Measurements from ENCODE around the gene IBA57. TPM values are rescaled to one million over a fixed set of nuclear protein-coding genes. Genes with fewer than 3 reads are reported as not detected.

The IBA57 gene
- total RNA-seq, 5 donors from 2014 or later (not counting 1 experiment from before 2014, with no cell fraction given): 10.6 to 18.3 (median 12.6) TPM

DNA sequence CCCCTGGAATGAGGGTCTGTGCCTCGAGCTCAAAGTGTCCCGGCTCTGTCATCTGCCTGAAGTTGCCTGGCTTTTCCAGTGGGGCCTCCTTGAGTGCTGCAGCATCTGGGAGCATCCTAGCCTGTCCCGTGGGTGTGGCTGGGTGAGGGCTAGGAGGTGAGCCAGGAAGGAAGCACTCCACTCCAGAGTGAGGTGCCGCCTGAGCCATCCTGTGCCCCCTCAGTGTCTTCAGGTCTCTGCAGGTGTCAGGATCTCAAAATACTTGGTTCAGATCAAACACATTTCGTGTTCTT, 11.5 kb downstream of the IBA57 start:
- no peak overlapping the region for H3K27ac Mint-ChIP-seq
- H3K4me1 Mint-ChIP-seq: peaks cover 4 to 10% (median 9%) of the 10 kb centered on the region in 3 donors
- Histone ChIP-seq H3K27ac (ENCODE audit: low read length) (no peak overlapping the region), H3K4me1 (ENCODE audit: control insufficient read depth in 1 of 2, extremely low read depth in 1 of 2, insufficient read depth in 2 of 2, low read length in 2 of 2) (peaks cover 0 to 15% of the 10 kb centered on the region in 2 experiments), H3K27me3 (replicated peaks in 1 of 2; ENCODE audit: control insufficient read depth in 2 of 2, extremely low read depth in 1 of 2, insufficient read depth in 2 of 2, low read length in 1 of 2) (no peaks in the 10 kb centered on the region), H3K4me3 (ENCODE audit: control insufficient read depth in 1 of 2, extremely low read depth in 1 of 2, low read length in 1 of 2) (no peak overlapping the region), H3K9me3 (no peaks in the 10 kb centered on the region), H3K36me3 (ENCODE audit: control insufficient read depth in 2 of 2, extremely low read depth in 1 of 2, insufficient read depth in 1 of 2, low read length in 1 of 2) (peaks cover 4 to 24% of the 10 kb centered on the region in 2 donors)
- no peak for ATAC-seq (replicated peaks in 1 of 4)
- CTCF ChIA-PET: interaction anchor here in 1 of 2 donors (0.6 kb wide), 1 partner anchor 411 kb away, joined by 3 read pairs; no protein-coding TSS in a partner anchor
- H3K27me3 Mint-ChIP-seq: no peaks in the 10 kb centered on the region
- 93% methylated on average over 2 of the region's 5 CpGs for WGBS (ENCODE audit: insufficient coverage)
- no peaks in the 10 kb centered on the region for H3K36me3 Mint-ChIP-seq
- peak in 1 of 35 experiments; percentile 20 for DNase-seq
- H3K9me3 Mint-ChIP-seq: no peaks in the 10 kb centered on the region
- POLR2A ChIA-PET: no interaction called here
- H3K4me3 Mint-ChIP-seq: no peak overlapping the region

DNA sequence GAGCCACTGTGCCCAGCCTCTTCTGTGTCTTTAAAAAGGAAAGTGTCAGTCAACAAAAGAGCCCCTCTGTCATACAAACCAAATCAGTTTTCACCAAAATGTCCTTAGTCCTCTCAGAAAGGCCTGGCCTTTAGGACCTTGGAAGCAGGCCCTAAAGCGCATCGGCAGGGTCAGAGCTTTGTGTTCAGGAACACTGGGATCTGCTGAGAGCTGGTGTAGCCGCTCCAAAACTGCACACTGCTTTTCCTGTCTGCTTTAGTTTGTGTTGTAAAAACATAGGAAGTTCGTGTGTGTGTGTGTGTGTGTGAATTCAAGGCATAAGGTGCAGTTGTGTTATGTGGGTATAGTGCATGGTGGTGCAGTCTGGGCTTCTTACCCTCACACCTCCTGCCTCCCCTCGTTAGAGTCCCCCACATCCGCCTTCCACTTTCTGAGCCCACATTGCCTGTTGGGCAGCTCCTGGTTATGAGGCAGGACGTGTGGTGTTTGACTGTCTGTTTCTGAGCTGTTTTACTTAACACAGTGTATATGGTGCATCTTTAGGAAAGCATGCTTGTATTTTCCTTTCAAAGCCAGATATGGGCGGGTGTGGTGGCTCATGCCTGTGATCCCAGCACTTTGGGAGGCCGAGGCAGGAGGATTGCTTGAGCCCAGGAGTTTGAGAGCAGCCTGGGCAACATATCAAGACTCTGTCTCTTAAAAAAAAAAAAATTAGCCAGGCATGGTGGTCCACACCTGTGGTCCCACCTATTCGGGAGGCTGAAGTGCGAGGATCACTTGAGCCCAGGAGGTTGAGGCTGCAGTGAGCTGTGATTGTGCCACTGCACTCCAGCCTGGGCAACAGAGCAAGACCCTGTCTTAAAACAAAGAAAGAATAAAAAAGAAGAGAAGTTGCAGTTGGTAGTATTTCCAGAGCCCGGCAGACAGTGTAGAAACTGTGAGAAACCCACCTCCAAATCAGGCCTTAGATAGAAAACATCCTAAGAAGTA, 12.4 kb downstream of the IBA57 start:
- no peaks in the 10 kb centered on the region for H3K27me3 ChIP-seq (replicated peaks in 1 of 2; ENCODE audit: control insufficient read depth in 2 of 2, extremely low read depth in 1 of 2, insufficient read depth in 2 of 2, low read length in 1 of 2)
- peak in 1 of 35 experiments; percentile 2 for DNase-seq
- 94% methylated on average over 7 of the region's 12 CpGs for WGBS (ENCODE audit: insufficient coverage)
- POLR2A ChIA-PET: no interaction called here
- no peaks in the 10 kb centered on the region for H3K36me3 Mint-ChIP-seq
- no peak for ATAC-seq (replicated peaks in 1 of 4)
- peaks cover 4 to 24% of the 10 kb centered on the region in 2 donors for H3K36me3 ChIP-seq (ENCODE audit: control insufficient read depth in 2 of 2, extremely low read depth in 1 of 2, insufficient read depth in 1 of 2, low read length in 1 of 2)
- no peak overlapping the region for H3K4me3 Mint-ChIP-seq
- no peaks in the 10 kb centered on the region for H3K27me3 Mint-ChIP-seq
- H3K9me3 ChIP-seq: no peaks in the 10 kb centered on the region
- H3K27ac Mint-ChIP-seq: no peak overlapping the region
- CTCF ChIA-PET: interaction anchor here in 1 of 2 donors (0.6 kb wide), 1 partner anchor 412 kb away, joined by 3 read pairs; no protein-coding TSS in a partner anchor
- peaks cover 0 to 8% of the 10 kb centered on the region in 2 experiments for H3K4me1 ChIP-seq (ENCODE audit: control insufficient read depth in 1 of 2, extremely low read depth in 1 of 2, insufficient read depth in 2 of 2, low read length in 2 of 2)
- H3K27ac ChIP-seq (ENCODE audit: low read length): no peak overlapping the region
- no peaks in the 10 kb centered on the region for H3K9me3 Mint-ChIP-seq
- no peak overlapping the region for H3K4me3 ChIP-seq (ENCODE audit: control insufficient read depth in 1 of 2, extremely low read depth in 1 of 2, low read length in 1 of 2)
- peaks cover 0 to 7% (median under 1%) of the 10 kb centered on the region in 3 donors for H3K4me1 Mint-ChIP-seq

- H3K4me1 Mint-ChIP-seq: peaks cover 0 to 7% (median 0%) of the 10 kb centered on the region in 3 donors
- no peak overlapping the region for H3K4me3 Mint-ChIP-seq
- POLR2A ChIA-PET: interaction anchor here in 1 of 2 donors (0.7 kb wide), 1 partner anchor 31 kb away, joined by 12 read pairs; no protein-coding TSS in a partner anchor
- H3K9me3 Mint-ChIP-seq: no peaks in the 10 kb centered on the region
- peaks cover 4 to 24% of the 10 kb centered on the region in 2 donors for H3K36me3 ChIP-seq (ENCODE audit: control insufficient read depth in 2 of 2, extremely low read depth in 1 of 2, insufficient read depth in 1 of 2, low read length in 1 of 2)
- H3K4me3 ChIP-seq (ENCODE audit: control insufficient read depth in 1 of 2, extremely low read depth in 1 of 2, low read length in 1 of 2): no peak overlapping the region
- no peaks in the 10 kb centered on the region for H3K9me3 ChIP-seq
- ATAC-seq (replicated peaks in 1 of 4) (no peak), DNase-seq (peak in 1 of 35 experiments; percentile 2)
- no peak overlapping the region for H3K27ac Mint-ChIP-seq
- no peaks in the 10 kb centered on the region for H3K27me3 Mint-ChIP-seq
- peaks cover 0 to 4% of the 10 kb centered on the region in 2 experiments for H3K4me1 ChIP-seq (ENCODE audit: control insufficient read depth in 1 of 2, extremely low read depth in 1 of 2, insufficient read depth in 2 of 2, low read length in 2 of 2)
- CTCF ChIA-PET: no interaction called here
- WGBS (ENCODE audit: insufficient coverage): 97% methylated on average over 4 of the region's 12 CpGs
- no peaks in the 10 kb centered on the region for H3K27me3 ChIP-seq (replicated peaks in 1 of 2; ENCODE audit: control insufficient read depth in 2 of 2, extremely low read depth in 1 of 2, insufficient read depth in 2 of 2, low read length in 1 of 2)
- H3K36me3 Mint-ChIP-seq: no peaks in the 10 kb centered on the region
- no peak overlapping the region for H3K27ac ChIP-seq (ENCODE audit: low read length)
These were observed 13.4 kb downstream of the IBA57 start for GRCh38 chr1:228178737-228179684.

GRCh38 chr1:228180271-228180958, 14.8 kb downstream of the IBA57 start:
- POLR2A ChIA-PET: interaction anchor here (0.6 to 0.7 kb wide), 4 partner anchors 15 to 63 kb away, joined by 3 read pairs; partner anchors contain the start of genes GUK1 (in 1 of the 2) and IBA57 (in 1 of the 2)
- peak in 2 of 4 experiments; percentile 45 to 46 for ATAC-seq (replicated peaks in 1 of 4)
- H3K27ac Mint-ChIP-seq: no peak overlapping the region

GRCh38 chr1:228180959-228181644, 15.5 kb downstream of the IBA57 start:
- CTCF ChIA-PET: interaction anchor here (0.7 to 1.1 kb wide), 2 partner anchors 12 to 50 kb away, joined by 4 to 5 read pairs; no protein-coding TSS in a partner anchor
- no peak overlapping the region for H3K4me3 ChIP-seq (ENCODE audit: control insufficient read depth in 1 of 2, extremely low read depth in 1 of 2, low read length in 1 of 2)
- POLR2A ChIA-PET: interaction anchor here in 1 of 2 donors (0.6 kb wide), 1 partner anchor 64 kb away, joined by 3 read pairs; no protein-coding TSS in a partner anchor

More at GRCh38 chr1:228180271-228180958, 14.8 kb downstream of the IBA57 start:
- Histone ChIP-seq H3K4me3 (ENCODE audit: control insufficient read depth in 1 of 2, extremely low read depth in 1 of 2, low read length in 1 of 2) (no peak overlapping the region), H3K4me1 (ENCODE audit: control insufficient read depth in 1 of 2, extremely low read depth in 1 of 2, insufficient read depth in 2 of 2, low read length in 2 of 2) (peaks cover 0 to 5% of the 10 kb centered on the region in 2 experiments), H3K27me3 (replicated peaks in 1 of 2; ENCODE audit: control insufficient read depth in 2 of 2, extremely low read depth in 1 of 2, insufficient read depth in 2 of 2, low read length in 1 of 2) (no peaks in the 10 kb centered on the region), H3K27ac (ENCODE audit: low read length) (no peak overlapping the region), H3K36me3 (ENCODE audit: control insufficient read depth in 2 of 2, extremely low read depth in 1 of 2, insufficient read depth in 1 of 2, low read length in 1 of 2) (peaks cover 4 to 14% of the 10 kb centered on the region in 2 donors), H3K9me3 (no peaks in the 10 kb centered on the region)
- H3K9me3 Mint-ChIP-seq: no peaks in the 10 kb centered on the region
- DNase-seq: peak in 2 of 35 experiments; percentile 12 to 38
- H3K4me1 Mint-ChIP-seq: peaks cover 2 to 11% (median 3%) of the 10 kb centered on the region in 3 donors
- CTCF ChIA-PET: interaction anchor here (0.7 to 1.1 kb wide), 3 partner anchors 13 to 49 kb away, joined by 3 to 5 read pairs (median 4); no protein-coding TSS in a partner anchor
- no peak overlapping the region for H3K4me3 Mint-ChIP-seq
- no peaks in the 10 kb centered on the region for H3K27me3 Mint-ChIP-seq
- no peaks in the 10 kb centered on the region for H3K36me3 Mint-ChIP-seq
- WGBS (ENCODE audit: insufficient coverage): 80% methylated on average over 1 of the region's 4 CpGs

More at GRCh38 chr1:228180959-228181644, 15.5 kb downstream of the IBA57 start:
- no peaks in the 10 kb centered on the region for H3K9me3 ChIP-seq
- Mint-ChIP-seq H3K9me3 (no peaks in the 10 kb centered on the region), H3K27me3 (no peaks in the 10 kb centered on the region), H3K4me1 (peaks cover 8 to 18% (median 10%) of the 10 kb centered on the region in 3 donors), H3K27ac (no peak overlapping the region), H3K36me3 (no peaks in the 10 kb centered on the region), H3K4me3 (no peak overlapping the region)
- H3K36me3 ChIP-seq (ENCODE audit: control insufficient read depth in 2 of 2, extremely low read depth in 1 of 2, insufficient read depth in 1 of 2, low read length in 1 of 2): peaks cover 4 to 8% of the 10 kb centered on the region in 2 donors
- no peak overlapping the region for H3K27ac ChIP-seq (ENCODE audit: low read length)
- no peaks in the 10 kb centered on the region for H3K27me3 ChIP-seq (replicated peaks in 1 of 2; ENCODE audit: control insufficient read depth in 2 of 2, extremely low read depth in 1 of 2, insufficient read depth in 2 of 2, low read length in 1 of 2)
- 94% methylated on average over 3 of the region's 7 CpGs for WGBS (ENCODE audit: insufficient coverage)
- DNase-seq (peak in 1 of 35 experiments; percentile 14), ATAC-seq (replicated peaks in 1 of 4) (no peak)
- H3K4me1 ChIP-seq (ENCODE audit: control insufficient read depth in 1 of 2, extremely low read depth in 1 of 2, insufficient read depth in 2 of 2, low read length in 2 of 2): peaks cover 0 to 12% of the 10 kb centered on the region in 2 experiments

All from T-cell (primary cell).